ENCODE data around the gene GPR146.

GPR146 gene

DNA sequence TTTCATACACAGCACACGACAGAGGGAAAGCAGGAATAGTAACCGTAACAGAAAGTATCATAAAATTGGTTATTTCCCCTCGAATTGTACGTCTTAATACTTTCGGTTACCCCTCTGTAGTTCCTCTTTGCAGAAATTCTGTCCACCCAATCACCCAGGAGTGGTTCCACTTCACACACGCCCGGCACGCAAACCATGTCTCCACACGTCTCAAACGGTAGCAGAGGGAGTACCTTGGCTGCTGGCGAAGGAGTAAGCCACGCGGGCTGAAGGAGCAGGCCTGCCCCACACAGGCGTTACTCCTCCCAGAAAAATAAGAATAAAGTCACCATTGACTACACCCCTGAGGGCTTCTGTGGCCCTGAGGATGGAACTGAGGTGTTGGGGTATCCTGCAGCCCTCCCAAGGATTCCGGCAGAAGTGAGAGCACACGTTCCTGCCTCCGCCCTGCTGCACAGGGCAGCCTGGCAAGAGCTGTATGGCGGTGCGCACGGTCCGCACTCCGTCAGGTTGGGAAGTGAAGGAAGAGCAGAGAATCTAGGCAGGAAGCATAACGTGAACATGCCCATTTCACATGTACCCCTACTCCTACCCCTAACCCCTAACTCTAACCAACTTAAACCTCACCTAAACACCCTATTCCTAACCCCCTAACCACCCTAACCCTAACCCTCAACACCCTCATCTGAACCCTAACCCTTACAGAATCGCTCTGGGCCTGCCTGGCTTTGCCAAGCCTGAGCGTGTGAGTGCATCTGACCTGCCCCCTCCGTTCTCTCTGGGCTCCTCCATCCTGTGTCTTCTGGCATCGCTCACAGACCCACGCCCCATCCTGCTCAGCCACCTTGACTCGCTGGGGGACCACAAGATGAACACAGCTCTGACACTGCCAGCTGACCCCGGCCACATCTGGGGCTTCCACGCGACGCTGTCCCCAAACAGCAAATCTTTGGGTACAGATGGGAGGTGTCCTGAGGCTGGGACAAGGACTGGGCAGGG lies 18.2 kb downstream of the GPR146 start:
- H3K4me3 ChIP-seq (ENCODE audit: low read depth, low read length), result no peak overlapping the region
- TF ChIP-seq, protein P1, sequence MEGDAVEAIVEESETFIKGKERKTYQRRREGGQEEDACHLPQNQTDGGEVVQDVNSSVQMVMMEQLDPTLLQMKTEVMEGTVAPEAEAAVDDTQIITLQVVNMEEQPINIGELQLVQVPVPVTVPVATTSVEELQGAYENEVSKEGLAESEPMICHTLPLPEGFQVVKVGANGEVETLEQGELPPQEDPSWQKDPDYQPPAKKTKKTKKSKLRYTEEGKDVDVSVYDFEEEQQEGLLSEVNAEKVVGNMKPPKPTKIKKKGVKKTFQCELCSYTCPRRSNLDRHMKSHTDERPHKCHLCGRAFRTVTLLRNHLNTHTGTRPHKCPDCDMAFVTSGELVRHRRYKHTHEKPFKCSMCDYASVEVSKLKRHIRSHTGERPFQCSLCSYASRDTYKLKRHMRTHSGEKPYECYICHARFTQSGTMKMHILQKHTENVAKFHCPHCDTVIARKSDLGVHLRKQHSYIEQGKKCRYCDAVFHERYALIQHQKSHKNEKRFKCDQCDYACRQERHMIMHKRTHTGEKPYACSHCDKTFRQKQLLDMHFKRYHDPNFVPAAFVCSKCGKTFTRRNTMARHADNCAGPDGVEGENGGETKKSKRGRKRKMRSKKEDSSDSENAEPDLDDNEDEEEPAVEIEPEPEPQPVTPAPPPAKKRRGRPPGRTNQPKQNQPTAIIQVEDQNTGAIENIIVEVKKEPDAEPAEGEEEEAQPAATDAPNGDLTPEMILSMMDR (IDR thresholded peaks at IDR 0.05; ENCODE audit: low read depth, low read length), result no peak

DNA sequence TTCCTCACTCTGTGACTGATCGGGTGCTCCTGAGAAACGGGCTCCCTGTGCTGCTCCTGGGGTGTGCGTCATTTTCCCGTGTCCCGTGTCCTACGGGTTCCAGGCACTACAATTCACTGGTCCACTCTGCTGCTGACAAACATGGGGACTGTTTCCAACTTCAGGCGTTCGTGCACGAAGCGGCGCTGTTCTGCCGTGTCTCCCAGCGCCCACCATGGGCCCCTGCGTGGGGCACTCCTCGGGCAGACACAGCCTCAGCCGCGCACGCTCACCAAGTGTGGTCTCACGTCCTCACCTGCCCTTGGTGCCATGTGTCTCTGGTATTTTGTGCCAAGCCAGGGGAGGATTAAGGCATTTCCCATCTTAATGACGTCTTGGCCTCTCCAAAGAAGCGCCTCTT lies 19.0 kb downstream of the GPR146 start:
- TF ChIP-seq, protein P1 (IDR thresholded peaks at IDR 0.05; ENCODE audit: low read depth, low read length), result no peak
- H3K4me3 ChIP-seq (ENCODE audit: low read depth, low read length), result no peak overlapping the region

DNA sequence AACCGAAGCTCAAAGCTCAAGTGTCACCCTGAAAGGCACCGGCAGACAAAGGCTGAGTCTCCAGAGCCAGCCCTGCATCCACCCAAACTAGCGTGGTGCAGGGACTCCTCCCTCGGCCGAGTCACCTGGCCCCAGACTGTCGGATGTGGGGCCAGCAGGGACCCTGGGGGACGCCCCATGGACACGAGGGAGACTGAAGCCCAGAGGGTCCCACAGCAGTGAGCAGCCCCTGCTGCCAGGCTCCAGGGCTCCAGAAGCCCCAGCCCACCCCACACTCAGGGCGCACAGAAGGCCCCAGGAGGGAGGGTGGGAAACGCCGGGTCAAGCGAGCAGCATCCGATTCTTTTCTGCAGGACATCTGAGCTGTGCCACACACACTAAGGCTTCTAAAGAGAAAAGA lies 20.2 kb downstream of the GPR146 start:
- H3K4me3 ChIP-seq (ENCODE audit: low read depth, low read length), result no peak overlapping the region
- TF ChIP-seq, protein P1 (IDR thresholded peaks at IDR 0.05; ENCODE audit: low read depth, low read length), result no peak

DNA sequence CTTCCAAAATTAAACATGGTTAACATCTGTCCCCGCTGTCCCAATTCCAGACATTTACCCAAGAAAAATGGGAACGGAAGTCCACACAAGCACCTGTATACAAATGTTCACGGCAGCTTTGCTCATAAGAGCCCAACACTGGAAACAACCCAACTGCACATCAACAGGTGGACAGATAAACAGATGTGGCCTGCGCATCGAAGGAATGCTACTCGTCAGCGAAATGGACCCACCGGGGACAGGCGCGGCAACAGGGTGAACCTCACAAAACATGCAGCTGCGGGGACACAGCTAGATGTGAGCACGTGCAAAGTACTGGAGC lies 20.9 kb downstream of the GPR146 start:
- no peak overlapping the region for H3K4me3 ChIP-seq (ENCODE audit: low read depth, low read length)
- TF ChIP-seq, protein P1 (IDR thresholded peaks at IDR 0.05; ENCODE audit: low read depth, low read length), result no peak

DNA sequence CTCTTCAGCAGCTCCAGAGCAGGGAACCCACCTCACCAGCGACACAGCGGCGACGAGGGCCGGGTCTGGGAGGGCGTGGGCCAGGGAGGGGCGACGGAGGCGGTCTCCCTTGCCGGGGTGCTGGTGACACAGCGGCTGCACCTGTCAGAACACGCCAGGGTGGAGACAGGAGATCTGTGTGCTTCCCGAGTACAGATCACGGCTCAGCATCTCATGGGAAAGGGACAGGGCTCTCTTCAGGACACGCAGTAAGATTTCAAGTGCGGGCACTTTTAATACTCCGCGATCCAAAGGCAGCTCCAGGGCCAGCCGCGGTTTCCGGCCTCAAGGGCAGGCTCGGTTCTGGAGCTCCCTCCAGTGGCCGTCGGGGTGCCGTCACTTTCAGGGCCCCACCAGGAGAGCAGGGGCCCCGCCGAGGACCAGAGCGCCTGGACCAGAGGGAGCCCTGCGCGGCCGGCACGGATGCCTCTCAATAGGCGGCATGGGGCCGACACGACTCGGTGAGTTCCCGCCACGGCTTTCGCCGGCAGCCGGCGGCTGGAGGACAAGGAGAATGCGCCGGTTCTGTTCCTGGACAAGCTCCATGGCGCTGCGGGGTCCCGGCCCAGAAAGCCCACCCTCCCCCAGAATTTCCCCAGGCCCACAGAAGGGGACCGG lies 21.4 kb downstream of the GPR146 start:
- no peak overlapping the region for H3K4me3 ChIP-seq (ENCODE audit: low read depth, low read length)
- TF ChIP-seq, protein P1 (IDR thresholded peaks at IDR 0.05; ENCODE audit: low read depth, low read length), result peak; percentile 82

DNA sequence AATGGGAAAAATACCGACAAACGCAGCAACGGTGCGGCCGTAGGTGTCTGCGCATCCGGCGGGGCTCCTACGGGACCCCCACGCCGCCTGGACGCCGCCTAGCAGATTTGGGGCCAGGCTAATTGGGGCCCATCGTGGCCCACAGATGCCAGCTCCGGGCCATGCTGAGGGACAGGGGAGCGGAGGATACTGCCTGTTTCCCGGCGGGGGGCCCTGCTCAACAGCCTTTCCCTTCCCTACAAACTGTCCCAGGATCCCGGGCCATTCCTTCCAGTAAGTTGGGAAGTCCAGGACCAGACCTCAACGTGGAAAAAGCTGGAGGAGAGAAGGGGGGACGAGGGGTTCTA lies 21.9 kb downstream of the GPR146 start:
- H3K4me3 ChIP-seq (ENCODE audit: low read depth, low read length), result no peak overlapping the region
- TF ChIP-seq, protein P1 (IDR thresholded peaks at IDR 0.05; ENCODE audit: low read depth, low read length), result no peak

DNA sequence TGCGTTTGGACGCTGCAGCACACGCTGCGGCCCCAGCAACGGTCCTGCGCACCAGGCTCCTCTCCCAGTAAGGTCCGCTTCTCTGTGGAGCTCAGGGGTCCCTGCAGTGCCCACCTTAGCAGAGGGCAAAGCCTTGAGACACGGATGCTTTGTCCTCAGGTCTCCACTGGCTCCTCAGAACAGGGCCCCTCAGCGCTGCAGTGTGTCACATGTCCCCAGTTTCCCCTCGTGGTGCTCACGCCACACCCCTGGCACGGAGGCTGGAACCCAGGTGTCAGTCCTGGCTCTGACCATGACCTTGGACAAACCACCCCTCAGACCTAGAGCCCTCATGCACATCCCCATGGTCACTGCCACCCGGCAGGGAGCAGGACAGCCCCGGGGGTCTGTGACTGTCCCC lies 23.7 kb downstream of the GPR146 start:
- no peak overlapping the region for H3K4me3 ChIP-seq (ENCODE audit: low read depth, low read length)
- TF ChIP-seq, protein P1 (IDR thresholded peaks at IDR 0.05; ENCODE audit: low read depth, low read length), result no peak

All from WI38 (cell line).